Type B pancreatic cell (in vitro differentiated cells): ENCODE results near the gene TAF12. TPM values are rescaled to one million over a fixed set of nuclear protein-coding genes. Genes with fewer than 3 reads are reported as not detected.
"Not testable (repeated sequence)": the region's sequence is repeated elsewhere in the genome, so short reads cannot be mapped to it uniquely, and the experiment has no call there.

Source experiments
- DNase-seq: peaks from one replicate; pipeline ENCODE4 v3.0.0; 2021; ENCODE audit warnings: mixed read lengths; ENCODE audit not compliant: unreplicated experiment; ENCODE audit errors: extremely low spot score
- H3K27ac Mint-ChIP-seq: 2 replicates; pipeline ENCODE4 v1.8.0; 2021; ENCODE audit warnings: mild to moderate bottlenecking, mixed read lengths
- H3K27me3 Mint-ChIP-seq: 2 replicates; pipeline ENCODE4 v1.8.0; 2021; ENCODE audit warnings: mixed read lengths
- H3K36me3 Mint-ChIP-seq: 2 replicates; pipeline ENCODE4 v1.8.0; 2021; ENCODE audit warnings: mixed read lengths
- H3K4me1 Mint-ChIP-seq: one replicate; pipeline ENCODE4 v1.8.0; 2021; ENCODE audit warnings: mixed read lengths; ENCODE audit not compliant: unreplicated experiment
- H3K4me3 Mint-ChIP-seq: 2 replicates; pipeline ENCODE4 v1.8.0; 2021; ENCODE audit warnings: mild to moderate bottlenecking, mixed read lengths
- H3K9me3 Mint-ChIP-seq: 2 replicates; pipeline ENCODE4 v1.8.0; 2021; ENCODE audit warnings: mixed read lengths
- CTCF ChIP-seq: fragments of 200-600 bp; sonication (generic); conservative IDR thresholded peaks from 2 replicates; pipeline ENCODE4 v1.5.0; 2021; ENCODE audit warnings: antibody characterized with exemption, mild to moderate bottlenecking
- long read RNA-seq: library from polyadenylated mRNA; unstranded; transcript quantifications from one replicate; pipeline ENCODE4 v2.0.0, GENCODE V29; 2020
- total RNA-seq: library from RNA; stranded (reverse); gene quantifications from 2 replicates; pipeline ENCODE4 v1.2.1, GENCODE V29; 2021; ENCODE audit warnings: low replicate concordance

Gene TAF12
- 16.2 and 20.8 TPM in 2 replicates for total RNA-seq
- long read RNA-seq, transcript TAF12-202 (6 exons, 1,334 nt), result major isoform, 39 of 44 reads
- long read RNA-seq, partial matches to known transcripts, result 1 of 44 reads
- long read RNA-seq, other reads (novel, unspliced or antisense), result 3 of 44 reads

GRCh38 chr1:28642847-28643635 lies at the start of gene TAF12:
TAF12 (minus strand) TSS chr1:28643067; CDS start chr1:28622081, 20,986 bp downstream.
- Mint-ChIP-seq H3K9me3 (no peaks in the 10 kb centered on the region), H3K36me3 (no peaks in the 10 kb centered on the region), H3K4me1 (peaks cover 28% of the 10 kb centered on the region), H3K4me3 (peak within 1 kb of the TSS; percentile 100), H3K27ac (peak within 1 kb of the TSS; percentile 97), H3K27me3 (no peaks in the 10 kb centered on the region)
- DNase-seq, result peak; percentile 90
- TF ChIP-seq CTCF, result peak; percentile 28

GRCh38 chr1:28691627-28692026 lies 48.8 kb upstream of the TAF12 start:
- not testable (repeated sequence) for H3K27me3 Mint-ChIP-seq, H3K27ac Mint-ChIP-seq, H3K9me3 Mint-ChIP-seq, H3K4me1 Mint-ChIP-seq, DNase-seq, H3K4me3 Mint-ChIP-seq
- H3K36me3 Mint-ChIP-seq, result peaks cover 25% of the 10 kb centered on the region

- no peaks in the 10 kb centered on the region for H3K27me3 Mint-ChIP-seq
- no peaks in the 10 kb centered on the region for H3K9me3 Mint-ChIP-seq
- no peak overlapping the region for H3K4me3 Mint-ChIP-seq
- TF ChIP-seq CTCF, result no peak
- H3K27ac Mint-ChIP-seq, result no peak overlapping the region
- peaks cover 27% of the 10 kb centered on the region for H3K36me3 Mint-ChIP-seq
- H3K4me1 Mint-ChIP-seq, result no peaks in the 10 kb centered on the region
- no peak for DNase-seq
Observed at GRCh38 chr1:28684937-28685336, 42.1 kb upstream of the TAF12 start.

- Mint-ChIP-seq H3K4me3 (no peak overlapping the region), H3K27me3 (no peaks in the 10 kb centered on the region), H3K27ac (no peak overlapping the region), H3K9me3 (no peaks in the 10 kb centered on the region), H3K4me1 (no peaks in the 10 kb centered on the region), H3K36me3 (peaks cover 22% of the 10 kb centered on the region)
- no peak for DNase-seq
- no peak for TF ChIP-seq CTCF
Observed at GRCh38 chr1:28682840-28683239, 40.0 kb upstream of the TAF12 start.

- Mint-ChIP-seq H3K36me3 (peaks cover 14% of the 10 kb centered on the region), H3K9me3 (no peaks in the 10 kb centered on the region), H3K4me1 (peaks cover 4% of the 10 kb centered on the region), H3K27ac (no peak overlapping the region), H3K4me3 (no peak overlapping the region), H3K27me3 (no peaks in the 10 kb centered on the region)
- TF ChIP-seq CTCF, result no peak
- no peak for DNase-seq
Observed at GRCh38 chr1:28680151-28680550, 37.3 kb upstream of the TAF12 start.

GRCh38 chr1:28675924-28676257 lies 33.0 kb upstream of the TAF12 start:
- H3K36me3 Mint-ChIP-seq, result peaks cover 5% of the 10 kb centered on the region
- peaks cover 4% of the 10 kb centered on the region for H3K4me1 Mint-ChIP-seq
- no peaks in the 10 kb centered on the region for H3K9me3 Mint-ChIP-seq
- DNase-seq, result no peak
- H3K27ac Mint-ChIP-seq, result peak overlapping the region; percentile 82
- no peak for TF ChIP-seq CTCF
- H3K4me3 Mint-ChIP-seq, result no peak overlapping the region
- H3K27me3 Mint-ChIP-seq, result no peaks in the 10 kb centered on the region

- not testable (repeated sequence) for H3K36me3 Mint-ChIP-seq, H3K4me3 Mint-ChIP-seq, DNase-seq, H3K9me3 Mint-ChIP-seq, H3K27me3 Mint-ChIP-seq
- peak overlapping the region; percentile 50 for H3K27ac Mint-ChIP-seq
- H3K4me1 Mint-ChIP-seq, result peaks cover 16% of the 10 kb centered on the region
Observed at GRCh38 chr1:28672971-28673370, 30.1 kb upstream of the TAF12 start.
